NCI-H2196 treated with DMSO at 0.1 percent for 48 hours (cell line): Measurements from ENCODE around the gene FIZ1.

Experiments
- DNase-seq: peaks from one replicate; lab custom pipeline; 2025; ENCODE audit not compliant: unreplicated experiment; lab: John Stamatoyannopoulos, UW

Gene FIZ1

DNA sequence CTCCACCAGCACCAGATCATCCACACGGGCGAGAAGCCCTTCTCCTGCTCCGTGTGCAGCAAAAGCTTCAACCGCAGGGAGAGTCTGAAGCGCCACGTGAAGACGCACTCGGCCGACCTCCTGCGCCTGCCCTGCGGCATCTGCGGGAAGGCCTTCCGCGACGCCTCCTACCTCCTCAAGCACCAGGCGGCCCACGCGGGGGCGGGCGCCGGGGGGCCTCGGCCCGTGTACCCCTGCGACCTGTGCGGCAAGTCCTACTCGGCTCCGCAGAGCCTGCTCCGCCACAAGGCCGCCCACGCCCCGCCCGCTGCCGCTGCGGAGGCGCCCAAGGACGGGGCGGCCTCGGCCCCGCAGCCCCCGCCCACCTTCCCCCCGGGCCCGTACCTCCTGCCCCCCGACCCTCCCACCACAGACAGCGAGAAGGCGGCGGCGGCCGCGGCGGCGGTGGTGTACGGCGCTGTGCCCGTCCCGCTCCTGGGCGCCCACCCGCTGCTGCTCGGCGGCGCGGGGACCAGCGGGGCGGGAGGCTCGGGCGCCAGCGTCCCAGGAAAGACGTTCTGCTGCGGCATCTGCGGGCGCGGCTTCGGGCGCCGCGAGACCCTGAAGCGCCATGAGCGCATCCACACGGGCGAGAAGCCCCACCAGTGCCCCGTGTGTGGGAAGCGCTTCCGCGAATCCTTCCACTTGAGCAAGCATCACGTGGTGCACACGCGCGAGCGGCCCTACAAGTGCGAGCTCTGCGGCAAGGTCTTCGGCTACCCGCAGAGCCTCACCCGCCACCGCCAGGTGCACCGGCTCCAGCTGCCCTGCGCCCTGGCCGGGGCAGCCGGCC is 15.6 kb upstream of the FIZ1 start:
- no peak for DNase-seq

DNA sequence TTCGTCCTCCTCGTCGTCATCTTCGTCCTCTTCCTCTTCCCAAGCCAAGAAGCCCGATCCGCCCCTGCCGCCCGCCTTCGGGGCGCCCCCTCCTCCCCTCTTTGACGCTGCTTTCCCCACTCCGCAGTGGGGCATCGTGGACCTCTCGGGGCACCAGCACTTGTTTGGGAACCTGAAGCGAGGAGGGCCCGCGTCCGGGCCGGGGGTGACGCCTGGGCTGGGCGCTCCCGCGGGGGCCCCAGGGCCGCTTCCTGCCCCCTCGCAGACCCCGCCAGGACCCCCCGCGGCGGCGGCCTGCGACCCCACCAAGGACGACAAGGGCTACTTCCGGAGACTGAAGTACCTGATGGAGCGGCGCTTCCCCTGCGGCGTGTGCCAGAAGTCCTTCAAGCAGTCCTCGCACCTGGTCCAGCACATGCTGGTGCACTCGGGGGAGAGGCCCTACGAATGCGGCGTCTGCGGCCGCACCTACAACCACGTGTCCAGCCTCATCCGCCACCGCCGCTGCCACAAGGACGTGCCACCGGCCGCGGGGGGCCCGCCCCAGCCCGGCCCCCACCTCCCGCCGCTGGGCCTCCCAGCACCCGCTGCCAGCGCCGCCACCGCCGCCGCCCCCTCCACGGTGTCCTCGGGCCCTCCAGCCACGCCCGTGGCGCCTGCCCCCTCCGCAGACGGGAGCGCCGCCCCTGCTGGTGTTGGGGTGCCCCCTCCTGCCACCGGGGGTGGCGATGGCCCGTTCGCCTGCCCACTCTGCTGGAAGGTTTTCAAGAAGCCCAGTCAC is 14.8 kb upstream of the FIZ1 start:
- DNase-seq: no peak

DNA sequence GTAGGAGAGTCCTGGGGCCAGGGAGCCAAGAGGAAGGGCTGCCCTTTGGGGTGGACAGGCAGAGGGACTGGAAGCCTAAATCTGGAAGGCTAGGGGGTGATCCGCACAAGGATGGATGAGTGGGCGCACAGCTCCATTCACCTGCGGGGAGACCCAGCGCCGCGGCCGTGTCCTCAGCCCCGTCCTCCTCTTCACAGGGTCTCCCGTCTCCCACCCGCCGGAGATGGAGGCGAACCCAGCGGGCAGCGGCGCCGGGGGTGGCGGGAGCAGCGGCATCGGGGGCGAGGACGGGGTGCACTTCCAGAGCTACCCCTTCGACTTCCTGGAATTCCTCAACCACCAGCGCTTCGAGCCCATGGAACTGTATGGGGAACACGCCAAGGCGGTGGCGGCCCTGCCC is 14.1 kb upstream of the FIZ1 start:
- no peak for DNase-seq

DNA sequence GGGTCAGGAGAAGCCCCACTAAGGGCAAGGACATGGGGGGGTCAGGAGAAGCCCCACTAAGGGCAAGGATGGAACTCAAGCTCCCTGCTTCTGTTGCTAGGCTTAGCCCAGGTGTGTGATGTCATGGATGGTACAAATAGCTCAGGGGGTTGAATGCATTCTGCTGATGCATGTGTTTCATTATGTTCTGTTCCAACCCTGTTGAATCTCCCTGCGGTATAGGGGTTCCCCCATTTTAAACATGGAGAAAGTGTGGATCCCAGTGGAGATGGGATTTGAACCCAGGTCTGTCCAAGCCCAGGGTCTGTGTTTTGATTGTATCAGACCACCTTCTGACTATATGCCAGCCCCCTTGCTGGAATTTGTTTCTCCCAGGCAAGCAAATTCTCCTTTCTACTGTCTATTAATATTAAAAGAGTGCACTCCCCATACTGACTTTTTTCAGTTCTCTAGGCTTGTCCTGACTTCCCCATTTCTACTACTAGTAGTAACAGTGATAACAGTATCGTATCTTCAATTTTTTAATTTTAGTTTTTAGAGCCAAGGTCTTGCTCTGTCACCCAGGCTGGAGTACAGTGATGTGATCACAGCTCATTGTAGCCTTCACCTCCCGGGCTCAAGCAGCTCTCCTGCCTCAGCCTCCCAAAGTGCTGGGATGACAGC is 12.8 kb upstream of the FIZ1 start:
- no peak for DNase-seq

DNA sequence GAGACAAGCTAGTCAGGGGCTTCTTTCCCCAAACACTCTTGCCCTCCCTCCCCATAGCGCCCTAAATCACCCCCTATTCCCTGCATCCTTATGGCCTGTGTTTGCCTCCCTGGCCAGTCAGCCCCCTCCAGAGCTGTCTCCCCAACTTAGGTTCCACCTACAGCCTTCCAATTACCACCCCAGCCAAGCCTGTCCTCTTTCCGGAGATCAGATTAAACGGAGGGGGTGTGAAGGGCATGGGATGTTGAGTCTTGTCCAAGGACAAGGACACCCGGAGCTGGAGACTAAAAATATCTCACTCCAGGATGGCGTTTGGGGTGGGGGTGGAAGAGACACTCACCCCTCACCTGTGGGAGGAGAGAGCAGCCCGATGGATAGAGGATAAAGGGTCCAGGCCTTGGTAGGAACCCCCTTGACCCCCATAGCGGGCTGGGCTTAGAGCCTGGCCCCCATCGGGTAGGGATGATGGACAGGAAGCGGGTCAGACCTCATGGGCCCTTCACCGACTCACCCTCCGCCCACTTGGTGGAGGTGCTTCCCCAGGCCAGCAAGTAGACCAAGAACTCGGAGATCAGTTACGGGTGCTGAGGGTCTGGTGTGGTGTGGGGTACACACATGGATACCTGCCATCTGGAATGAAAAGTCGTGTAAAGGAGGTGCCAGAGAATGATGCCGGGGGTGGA is 12.1 kb upstream of the FIZ1 start:
- DNase-seq: no peak

DNA sequence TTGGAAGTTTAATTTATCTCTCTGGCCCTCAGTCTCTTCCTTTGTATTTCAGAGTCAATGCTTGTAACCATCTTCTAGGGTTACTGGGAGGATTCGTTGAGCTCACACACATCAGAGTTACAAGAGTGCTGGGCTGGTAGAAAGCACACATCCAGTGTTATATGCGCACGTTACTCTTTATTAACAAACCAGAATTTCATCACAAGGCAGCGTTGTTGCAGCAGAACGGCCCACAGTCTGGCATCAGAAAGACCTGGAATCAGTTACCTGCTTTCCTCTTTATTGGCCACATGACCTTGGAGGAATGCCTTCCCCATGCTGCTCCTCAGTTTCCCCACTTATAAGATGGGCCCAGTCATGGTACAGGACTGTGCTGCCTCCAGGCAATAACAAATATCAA is 10.0 kb upstream of the FIZ1 start:
- DNase-seq: no peak

DNA sequence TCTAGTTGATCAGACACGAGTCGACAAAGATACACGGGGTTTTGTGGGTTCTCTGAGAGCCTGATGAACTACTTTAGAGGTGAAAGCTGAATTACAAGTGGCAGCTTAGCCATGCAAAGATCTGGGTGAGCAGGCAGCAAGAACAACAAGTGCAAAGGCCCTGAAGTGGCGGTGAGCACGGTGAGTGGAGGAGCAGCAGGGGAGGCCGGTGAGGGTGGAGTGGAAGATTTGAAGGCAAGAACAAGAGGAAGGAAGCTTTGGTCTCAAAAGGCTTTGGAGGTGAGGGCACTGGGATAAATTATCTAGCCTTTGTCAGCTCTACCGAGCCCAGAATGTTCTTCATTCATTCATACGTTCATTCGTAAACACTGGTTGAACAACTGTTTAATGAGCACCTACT is 7.5 kb upstream of the FIZ1 start:
- DNase-seq: no peak

DNA sequence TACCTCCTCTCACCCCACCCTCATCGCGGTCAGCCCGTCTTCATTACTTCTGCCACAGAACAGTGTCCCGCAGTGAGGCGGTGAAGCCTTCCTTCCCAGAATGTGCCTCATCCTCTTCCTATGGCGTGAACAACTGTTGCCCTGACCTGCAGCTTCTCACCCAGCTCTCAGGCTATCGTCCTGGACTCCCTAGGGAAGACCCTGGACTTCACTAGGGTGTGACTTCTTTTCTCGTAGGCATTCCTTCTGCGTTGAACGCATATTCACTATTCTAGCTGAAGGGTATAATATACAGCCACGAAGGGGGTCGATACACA is 7.1 kb upstream of the FIZ1 start:
- no peak for DNase-seq

DNA sequence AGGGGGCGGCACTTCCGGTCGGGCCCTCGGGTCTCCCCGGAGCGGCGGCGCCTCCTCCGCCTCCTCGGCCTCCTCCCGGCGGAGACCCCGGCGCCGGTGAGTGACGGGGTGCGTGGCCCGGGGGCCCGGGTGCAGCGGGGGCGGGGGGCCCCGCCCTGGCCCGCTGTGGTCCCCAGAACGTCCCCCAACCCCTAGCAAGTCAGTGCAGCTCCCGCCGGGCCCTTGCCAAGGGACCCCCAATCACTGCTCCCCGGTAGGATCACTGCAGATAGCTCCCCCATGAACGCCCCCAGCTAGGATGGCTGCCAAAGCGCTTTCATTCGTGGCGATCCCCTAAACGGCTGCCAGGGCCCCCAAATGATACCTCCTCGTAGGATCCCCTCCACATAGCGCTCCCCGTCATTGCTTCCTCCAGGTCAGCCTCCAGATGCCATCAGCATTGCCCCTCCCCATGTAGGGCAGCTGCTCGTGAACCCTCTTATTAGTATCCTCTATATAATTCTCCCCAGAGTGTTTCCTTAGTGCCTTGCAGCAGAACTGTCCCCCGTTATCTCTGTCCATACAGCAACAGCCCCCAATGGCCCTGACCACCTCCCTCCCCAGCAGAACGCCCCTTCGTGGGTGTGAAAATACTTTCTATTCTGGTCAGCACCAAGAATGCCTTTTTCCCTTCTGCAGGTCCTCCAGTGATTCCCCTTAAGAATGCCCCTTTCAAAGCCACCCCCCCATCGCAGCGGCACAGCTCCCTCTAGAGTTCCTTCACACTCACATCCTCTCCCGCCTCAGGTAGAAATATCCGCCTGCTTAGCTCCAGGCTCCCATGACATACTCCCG is 6.5 kb upstream of the FIZ1 start, which contains the start of gene ZNF865:
TSS of gene ZNF865 (plus strand) at position 11 of the 834 bp plus-strand sequence. CDS start 7,972 bp downstream, outside the sequence.
- DNase-seq: peak; percentile 78

DNA sequence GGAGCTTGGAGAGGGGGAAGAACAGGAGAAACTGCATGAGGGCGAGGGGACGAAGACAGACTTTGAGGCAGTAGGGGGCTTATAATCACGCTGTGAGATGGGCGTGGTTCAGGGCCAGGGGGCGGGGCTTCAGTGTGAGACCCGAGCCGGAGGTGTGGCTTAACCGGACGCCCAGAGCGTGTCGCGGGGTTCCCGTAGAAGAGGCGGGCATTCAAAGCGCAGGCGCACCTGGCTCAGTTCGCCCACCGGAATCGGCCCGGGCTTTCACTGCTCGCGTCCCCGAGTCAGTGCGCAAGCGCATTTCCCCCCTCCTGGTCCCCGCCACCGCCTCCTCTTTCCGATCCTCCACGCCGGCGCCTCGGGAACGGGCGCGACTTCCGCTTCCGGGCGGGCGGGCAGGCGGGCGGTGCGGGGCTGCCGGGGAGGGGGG is 5.9 kb upstream of the FIZ1 start:
- DNase-seq: peak; percentile 97

DNA sequence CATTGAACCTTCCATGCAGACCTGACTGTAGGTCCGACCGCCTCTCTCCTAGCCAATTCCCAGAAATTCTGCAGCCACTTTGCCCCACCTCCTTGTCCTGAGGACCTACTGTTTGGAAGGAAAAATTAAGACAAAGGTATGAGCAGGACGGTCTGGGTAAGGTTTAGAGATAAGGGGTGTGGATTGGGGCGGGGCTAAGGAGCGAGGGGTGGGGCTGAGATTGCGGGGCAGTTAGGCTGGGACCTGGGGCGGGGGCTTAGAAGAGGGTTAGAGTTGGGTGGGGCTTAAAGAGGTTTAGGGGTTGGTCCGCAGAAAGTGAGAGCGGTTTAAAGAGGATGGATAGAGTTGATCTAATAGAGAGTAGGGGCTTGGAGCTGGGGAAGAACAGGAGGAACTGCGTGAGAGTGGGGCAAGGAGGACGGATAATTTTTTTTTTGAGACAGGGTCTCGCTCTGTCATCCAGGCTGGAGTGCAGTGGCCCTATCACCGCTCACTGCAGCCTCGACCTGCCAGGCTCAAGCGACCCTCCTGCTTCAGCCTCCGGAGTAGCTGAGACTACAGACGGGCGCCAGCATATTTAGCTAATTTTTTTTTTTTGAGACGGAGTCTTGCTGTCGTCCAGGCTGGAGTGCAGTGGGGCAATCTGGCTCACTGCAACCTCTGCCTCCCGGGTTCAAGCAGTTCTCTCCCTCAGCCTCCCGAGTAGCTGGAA is 4.4 kb upstream of the FIZ1 start:
- DNase-seq: no peak

DNA sequence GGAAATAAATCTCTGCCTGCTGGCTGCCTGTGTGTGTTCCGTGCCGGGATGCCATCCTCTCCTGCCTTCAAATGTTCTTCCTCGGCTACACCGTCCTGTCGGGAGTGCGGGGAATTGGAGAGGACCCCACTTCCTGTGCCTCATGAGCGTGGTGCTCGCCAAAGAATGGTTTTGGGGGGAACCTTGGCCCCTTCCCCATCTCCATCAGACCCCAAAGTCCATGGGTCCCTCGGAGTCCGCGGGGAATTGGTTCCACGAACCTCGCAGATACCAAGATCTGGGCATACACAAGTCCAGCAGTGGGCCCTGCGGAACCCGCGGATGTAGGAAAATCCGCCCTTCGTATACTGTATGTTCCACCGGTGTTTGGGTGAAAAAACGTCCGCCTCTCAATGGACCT is 3.8 kb upstream of the FIZ1 start:
- DNase-seq: no peak

DNA sequence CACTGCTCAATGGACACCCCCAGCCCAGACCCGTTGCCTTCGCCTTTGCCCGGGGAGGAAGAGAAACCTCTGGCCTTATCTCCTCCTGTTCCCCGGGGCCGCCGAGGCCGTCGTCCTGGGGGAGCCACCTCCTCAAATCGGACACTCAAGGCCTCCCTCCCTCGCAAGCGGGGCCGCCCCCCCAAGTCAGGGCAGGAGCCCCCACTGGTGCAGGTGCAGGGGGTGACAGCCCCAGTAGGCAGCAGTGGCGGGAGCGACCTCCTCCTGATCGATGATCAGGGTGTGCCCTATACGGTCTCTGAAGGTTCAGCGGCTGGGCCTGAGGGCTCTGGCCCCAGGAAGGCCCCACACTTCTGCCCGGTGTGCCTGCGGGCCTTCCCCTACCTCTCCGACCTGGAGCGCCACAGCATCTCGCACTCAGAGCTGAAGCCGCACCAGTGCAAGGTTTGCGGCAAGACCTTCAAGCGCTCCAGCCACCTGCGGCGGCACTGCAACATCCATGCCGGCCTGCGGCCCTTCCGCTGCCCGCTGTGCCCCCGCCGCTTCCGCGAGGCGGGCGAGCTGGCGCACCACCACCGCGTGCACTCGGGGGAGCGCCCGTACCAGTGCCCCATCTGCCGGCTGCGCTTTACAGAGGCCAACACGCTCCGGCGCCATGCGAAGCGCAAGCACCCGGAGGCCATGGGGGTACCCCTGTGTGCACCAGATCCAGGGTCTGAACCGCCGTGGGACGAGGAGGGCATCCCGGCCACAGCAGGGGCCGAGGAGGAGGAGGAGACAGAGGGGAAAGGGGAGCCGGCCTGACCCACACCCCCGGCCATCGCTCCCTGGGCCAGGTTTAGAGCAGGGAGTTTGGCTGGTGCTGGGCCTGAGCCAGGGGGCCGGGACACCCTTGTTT is 3.0 kb upstream of the FIZ1 start:
- no peak for DNase-seq

DNA sequence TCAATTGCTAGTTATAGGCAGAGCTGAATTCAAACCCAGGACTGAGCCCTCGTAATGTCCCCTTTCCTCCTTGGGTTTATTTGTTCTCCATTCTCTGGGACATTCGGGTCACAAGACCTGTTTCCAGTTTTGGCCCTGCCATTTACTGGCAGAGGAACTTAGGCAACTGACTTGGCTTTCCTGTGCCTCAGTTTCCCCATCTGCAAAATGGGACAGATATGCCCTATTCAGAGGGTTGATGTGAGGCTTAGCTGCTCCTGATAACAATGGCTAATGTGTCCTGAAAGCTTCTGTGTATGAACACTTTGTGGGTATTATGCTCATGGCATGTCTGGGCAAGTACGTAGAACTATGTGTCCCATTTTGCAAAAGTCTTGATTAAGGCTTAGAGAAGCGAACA is 1.8 kb upstream of the FIZ1 start:
- DNase-seq: no peak

DNA sequence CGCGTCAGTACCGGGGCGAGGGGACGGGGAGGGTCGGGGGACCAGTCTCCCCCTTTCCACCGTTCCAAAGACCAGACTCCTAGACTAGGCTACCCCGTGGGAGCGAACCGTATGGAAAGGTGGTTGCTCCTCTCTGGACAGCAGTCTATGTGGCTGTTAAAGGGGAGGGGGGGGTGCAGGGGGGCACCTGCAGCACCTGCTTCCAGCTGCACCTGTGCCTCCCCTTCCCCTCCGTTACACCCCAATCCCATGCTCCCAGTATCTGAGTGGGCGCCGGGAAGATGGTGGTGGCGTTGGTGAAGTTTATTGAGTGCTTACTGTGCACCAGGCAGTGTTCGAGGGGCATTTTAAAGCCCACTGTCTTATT is 1.3 kb upstream of the FIZ1 start:
- no peak for DNase-seq

DNA sequence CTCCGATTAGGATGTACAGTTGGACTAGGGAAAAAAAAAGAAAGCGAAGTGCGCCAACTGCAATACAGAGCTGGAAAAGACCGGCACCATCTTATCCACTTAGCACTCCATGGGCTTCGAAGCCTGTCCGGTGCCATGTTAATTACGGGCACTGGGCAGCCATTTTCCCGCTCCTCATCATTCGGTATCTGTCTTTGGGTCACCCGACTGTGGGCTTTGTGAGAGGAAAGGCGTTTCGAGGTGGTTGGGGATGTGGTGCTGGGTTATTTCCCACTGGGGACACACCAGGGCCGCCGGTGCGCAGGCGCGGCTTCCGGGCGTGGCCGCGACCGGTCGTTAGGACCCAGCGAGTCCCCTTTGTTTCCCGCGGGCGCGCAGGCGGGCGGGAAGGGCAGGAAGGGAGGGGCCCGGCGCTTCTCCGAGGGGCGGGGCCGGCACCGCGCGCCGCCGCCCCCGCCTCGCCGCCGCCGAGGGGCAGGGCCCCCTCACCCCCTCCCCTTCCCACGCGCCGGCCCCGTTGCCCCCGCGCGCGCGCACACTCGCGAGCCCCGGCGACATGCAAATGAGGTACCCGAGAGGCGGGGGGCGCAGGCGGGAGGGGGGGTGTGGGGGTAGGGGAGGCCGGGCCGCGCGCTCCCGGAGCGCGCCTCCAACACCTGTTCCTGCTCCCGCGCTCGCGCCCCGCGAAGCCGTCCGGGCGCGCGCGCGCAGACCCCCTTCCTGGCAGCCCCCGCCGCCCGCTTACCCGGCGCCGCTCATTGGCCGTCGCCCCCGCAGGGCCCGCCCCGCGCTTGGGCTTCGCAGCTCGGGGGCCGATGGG is 735 bp upstream of the FIZ1 start, which contains the start of gene ZNF524:
TSS of gene ZNF524 (plus strand) at position 447 of the 820 bp plus-strand sequence. CDS start 1,825 bp downstream, outside the sequence.
- DNase-seq: peak; percentile 93

DNA sequence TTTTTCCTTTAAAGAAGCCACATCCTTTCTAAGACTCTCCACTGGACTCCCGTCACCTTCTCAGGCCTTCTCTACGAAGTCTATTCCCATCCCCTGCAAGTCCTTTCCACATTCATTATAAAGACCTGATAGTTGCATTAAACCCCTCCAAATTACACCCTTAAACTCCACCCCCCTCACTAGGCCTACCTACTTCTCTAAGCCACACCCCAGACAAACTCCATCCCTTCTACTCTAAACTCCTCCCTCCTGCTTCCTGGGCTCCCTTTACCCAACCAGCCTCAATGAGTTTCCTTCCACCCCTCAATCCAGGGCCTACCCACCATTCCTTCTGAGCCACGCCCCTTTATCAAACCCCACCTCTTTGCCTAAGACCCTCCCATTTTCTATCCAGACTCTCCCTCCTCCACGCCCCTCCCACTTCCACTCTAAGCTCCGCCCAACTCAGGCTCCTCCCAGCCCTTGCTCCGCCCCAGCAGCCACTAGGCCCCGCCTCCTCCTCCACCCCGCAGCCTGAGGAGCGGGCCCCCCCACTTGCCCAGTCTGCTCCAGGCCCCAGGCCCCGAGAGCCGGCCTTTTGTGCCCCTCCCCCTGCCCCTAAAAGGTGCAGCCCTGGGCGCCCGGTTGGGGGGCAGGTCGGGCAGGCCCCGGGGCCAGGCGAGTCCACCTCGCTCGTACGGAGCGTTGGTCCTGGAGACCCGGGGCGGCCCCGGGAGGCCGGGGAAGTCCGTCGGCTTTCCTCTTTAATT is 424 bp downstream of the FIZ1 start:
- peak; percentile 88 for DNase-seq
